OCI-LY7 (cell line): ENCODE results near the gene LDLRAP1. TPM values are rescaled to one million over a fixed set of nuclear protein-coding genes. Genes with fewer than 3 reads are reported as not detected.

ENCODE experiments used
- BruUV-seq: library from RNA; stranded (reverse); fragments of 400-500 nt; replicated peaks from 2 replicates; lab custom pipeline; 2021; lab: Mats Ljungman, UMichigan
- CTCF ChIA-PET: fragments of 300-600 bp; sonication (Branson Sonifier 250); formaldehyde crosslinking; loops from one replicate; lab custom pipeline; 2022; ENCODE audit warnings: antibody characterized with exemption; ENCODE audit not compliant: unreplicated experiment; lab: Charles Lee
- POLR2A ChIA-PET: fragments of 300-600 bp; sonication (Branson Sonifier 250); formaldehyde crosslinking; loops from one replicate; lab custom pipeline; 2022; ENCODE audit warnings: antibody characterized with exemption; lab: Charles Lee
- DNase-seq: peaks from one replicate; pipeline ENCODE4 v3.0.0-alpha.2; 2015; ENCODE audit warnings: low spot score
- H2AFZ ChIP-seq: fragments of 200-600 bp; sonication (generic), shearing (Covaris generic); 2 replicates; pipeline ENCODE4 v1.6.1; 2014; ENCODE audit warnings: mild to moderate bottlenecking, antibody characterized with exemption, low read length, moderate library complexity
- H3K27ac ChIP-seq: fragments of 200-600 bp; sonication (generic); 2 replicates; pipeline ENCODE4 v1.5.1; 2014; ENCODE audit warnings: mixed run types, low read depth, mild to moderate bottlenecking, moderate library complexity, low read length, inconsistent platforms; ENCODE audit not compliant: poor library complexity, severe bottlenecking
- H3K36me3 ChIP-seq: fragments of 200-600 bp; sonication (generic); 2 replicates; pipeline ENCODE4 v1.6.1; 2014; ENCODE audit warnings: mild to moderate bottlenecking, antibody characterized with exemption, low read length, moderate library complexity, mixed read lengths; ENCODE audit not compliant: insufficient read depth
- H3K4me1 ChIP-seq: fragments of 200-600 bp; sonication (generic); 2 replicates; pipeline ENCODE4 v1.5.1; 2014; ENCODE audit warnings: mild to moderate bottlenecking, low read length; ENCODE audit not compliant: insufficient read depth, poor library complexity, severe bottlenecking
- H3K4me2 ChIP-seq: fragments of 200-600 bp; sonication (generic); 2 replicates; pipeline ENCODE4 v1.6.1; 2014; ENCODE audit warnings: mild to moderate bottlenecking, low read length
- H3K4me3 ChIP-seq: fragments of 200-600 bp; sonication (generic); 2 replicates; pipeline ENCODE4 v1.5.1; 2014; ENCODE audit warnings: mild to moderate bottlenecking, low read depth, low read length; ENCODE audit not compliant: poor library complexity, severe bottlenecking
- H3K79me2 ChIP-seq: fragments of 200-600 bp; sonication (generic); 2 replicates; pipeline ENCODE4 v1.6.1; 2016; ENCODE audit warnings: low read depth, mild to moderate bottlenecking, low read length, moderate library complexity, mixed read lengths; ENCODE audit not compliant: insufficient read depth
- H3K9me2 ChIP-seq: fragments of 200-600 bp; sonication (generic); 2 replicates; pipeline ENCODE4 v1.6.1; 2016; ENCODE audit warnings: mild to moderate bottlenecking, low read length, mixed read lengths; ENCODE audit not compliant: insufficient read depth
- H3K9me3 ChIP-seq: fragments of 200-600 bp; sonication (generic); 2 replicates; pipeline ENCODE4 v1.6.1; 2014; ENCODE audit warnings: mild to moderate bottlenecking, mixed run types, low read length, mixed read lengths
- H4K20me1 ChIP-seq: fragments of 200-600 bp; sonication (generic); 2 replicates; pipeline ENCODE4 v1.6.1; 2014; ENCODE audit warnings: mild to moderate bottlenecking, antibody characterized with exemption, low read length, moderate library complexity, mixed read lengths; ENCODE audit not compliant: insufficient read depth
- EZH2phosphoT487 ChIP-seq: fragments of 200-600 bp; sonication (generic); IDR thresholded peaks from 2 replicates; pipeline ENCODE4 v1.6.1; 2018; ENCODE audit warnings: low read depth, borderline replicate concordance, mild to moderate bottlenecking, mixed run types, antibody characterized with exemption, low read length, moderate library complexity, mixed read lengths
- intact Hi-C: fragments of 100-400 bp; cut with micrococcal nuclease; formaldehyde crosslinking; loops from one replicate; pipeline ENCODE4 v1.10.0; 2022; ENCODE audit not compliant: unreplicated experiment
- total RNA-seq, 2 experiments: library from RNA; depleted of rRNA in 1 of 2; stranded (reverse); fragments of >200 nt in 1 of 2; shearing (Covaris generic) in 1 of 2; gene quantifications; 2 replicates each; pipeline ENCODE4 v1.2.3, GENCODE V29; 2014 to 2022
- TF ChIP-seq, protein P1 (sequence below): fragments of 200-600 bp; sonication (generic); conservative IDR thresholded peaks from 2 replicates; pipeline ENCODE4 v1.5.1; 2014; ENCODE audit warnings: mild to moderate bottlenecking, antibody characterized with exemption, low read length, moderate library complexity, mixed read lengths

LDLRAP1 gene
- total RNA-seq, 2 experiments from 2014 or later, result 14.9 to 36.2 TPM

DNA sequence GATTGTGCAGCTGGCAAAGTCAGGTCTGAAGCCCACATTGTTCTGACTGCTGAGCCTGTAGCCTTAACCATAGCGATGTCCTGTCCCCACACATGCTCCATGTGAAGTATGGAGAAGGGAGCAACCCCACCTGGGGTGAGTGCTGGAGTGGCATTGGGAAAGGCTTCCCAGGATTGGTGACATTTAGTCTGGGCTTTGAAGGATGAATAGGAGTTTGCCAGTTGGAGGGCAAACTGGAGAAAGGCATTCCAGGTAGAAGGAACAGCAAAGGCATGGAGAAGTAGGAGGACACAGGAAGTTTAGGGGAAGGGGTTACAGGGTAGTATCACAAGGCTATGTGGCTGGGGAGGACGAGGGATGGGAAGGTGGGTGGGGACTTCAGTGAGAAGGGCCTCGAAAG lies 7.3 kb upstream of the LDLRAP1 start:
- no peaks in the 10 kb centered on the region for H3K79me2 ChIP-seq
- no peak overlapping the region for H3K4me3 ChIP-seq
- CTCF ChIA-PET, result no interaction called here
- no TSS peak for BruUV-seq
- no peaks in the 10 kb centered on the region for H3K36me3 ChIP-seq
- TF ChIP-seq, protein P1, sequence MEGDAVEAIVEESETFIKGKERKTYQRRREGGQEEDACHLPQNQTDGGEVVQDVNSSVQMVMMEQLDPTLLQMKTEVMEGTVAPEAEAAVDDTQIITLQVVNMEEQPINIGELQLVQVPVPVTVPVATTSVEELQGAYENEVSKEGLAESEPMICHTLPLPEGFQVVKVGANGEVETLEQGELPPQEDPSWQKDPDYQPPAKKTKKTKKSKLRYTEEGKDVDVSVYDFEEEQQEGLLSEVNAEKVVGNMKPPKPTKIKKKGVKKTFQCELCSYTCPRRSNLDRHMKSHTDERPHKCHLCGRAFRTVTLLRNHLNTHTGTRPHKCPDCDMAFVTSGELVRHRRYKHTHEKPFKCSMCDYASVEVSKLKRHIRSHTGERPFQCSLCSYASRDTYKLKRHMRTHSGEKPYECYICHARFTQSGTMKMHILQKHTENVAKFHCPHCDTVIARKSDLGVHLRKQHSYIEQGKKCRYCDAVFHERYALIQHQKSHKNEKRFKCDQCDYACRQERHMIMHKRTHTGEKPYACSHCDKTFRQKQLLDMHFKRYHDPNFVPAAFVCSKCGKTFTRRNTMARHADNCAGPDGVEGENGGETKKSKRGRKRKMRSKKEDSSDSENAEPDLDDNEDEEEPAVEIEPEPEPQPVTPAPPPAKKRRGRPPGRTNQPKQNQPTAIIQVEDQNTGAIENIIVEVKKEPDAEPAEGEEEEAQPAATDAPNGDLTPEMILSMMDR, result no peak
- TF ChIP-seq EZH2phosphoT487, result no peak
- no peak overlapping the region; the same call in 1 of the 2 replicates for H2AFZ ChIP-seq
- POLR2A ChIA-PET, result no interaction called here
- DNase-seq, result no peak
- H3K4me1 ChIP-seq, result peaks cover 6% of the 10 kb centered on the region
- H3K4me2 ChIP-seq, result no peak overlapping the region
- H3K9me3 ChIP-seq, result no peaks in the 10 kb centered on the region
- no peak overlapping the region for H3K27ac ChIP-seq
- H3K9me2 ChIP-seq, result no peaks in the 10 kb centered on the region
- no peaks in the 10 kb centered on the region for H4K20me1 ChIP-seq
- intact Hi-C loops, result no loop called here

DNA sequence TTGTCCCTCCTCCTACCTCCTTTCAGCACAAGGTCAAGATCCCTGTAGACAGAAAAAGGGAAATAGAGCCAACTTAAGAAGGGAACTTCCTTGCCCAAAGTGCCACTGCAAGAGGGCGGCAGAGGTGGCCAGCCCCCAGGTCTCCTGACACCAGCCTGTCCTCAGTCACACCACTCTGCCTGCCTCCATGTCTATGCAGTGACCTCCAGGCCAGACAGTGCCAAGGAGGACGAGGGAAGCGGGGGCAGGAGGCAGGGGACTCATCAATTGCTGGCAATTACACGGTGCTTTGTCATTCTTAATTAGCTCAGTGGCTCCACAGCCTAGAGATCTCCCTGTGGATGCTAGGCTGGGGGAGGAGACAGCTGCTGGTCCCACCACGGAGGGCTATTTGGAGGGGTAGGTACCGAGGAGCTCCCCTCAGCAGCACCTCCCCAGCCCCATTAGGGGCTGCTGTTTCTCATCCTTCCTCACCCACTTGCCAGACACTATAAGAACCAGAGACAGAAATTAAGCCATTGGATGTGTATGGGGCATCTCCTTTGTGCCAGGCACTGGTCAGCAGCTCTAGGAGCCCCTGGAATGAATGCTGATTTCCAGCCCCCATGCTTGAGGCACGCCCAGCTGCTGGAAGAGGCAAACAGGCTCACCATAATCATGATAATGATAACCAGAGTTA lies 6.1 kb upstream of the LDLRAP1 start:
- H3K4me3 ChIP-seq, result no peak overlapping the region
- CTCF ChIA-PET, result interaction anchor here (1.0 kb wide), 1 partner anchor 13 kb away, joined by 3 read pairs; no protein-coding TSS in a partner anchor
- POLR2A ChIA-PET, result no interaction called here

More for the DNA sequence above, 6.1 kb upstream of the LDLRAP1 start:
- intact Hi-C loops, result no loop called here
- TF ChIP-seq, protein P1, result no peak
- no peak for TF ChIP-seq EZH2phosphoT487
- H3K27ac ChIP-seq, result no peak overlapping the region
- BruUV-seq, result no TSS peak
- H3K4me1 ChIP-seq, result peaks cover 6% of the 10 kb centered on the region
- no peaks in the 10 kb centered on the region for H3K79me2 ChIP-seq
- no peaks in the 10 kb centered on the region for H4K20me1 ChIP-seq
- no peak overlapping the region for H3K4me2 ChIP-seq
- H3K9me2 ChIP-seq, result no peaks in the 10 kb centered on the region
- DNase-seq, result no peak
- peak overlapping the region; percentile 48; the same call in 1 of the 2 replicates for H2AFZ ChIP-seq
- H3K9me3 ChIP-seq, result no peaks in the 10 kb centered on the region
- no peaks in the 10 kb centered on the region for H3K36me3 ChIP-seq
